ENCODE data around the gene RASSF3. TPM values are rescaled to one million over a fixed set of nuclear protein-coding genes. Genes with fewer than 3 reads are reported as not detected.

Gene RASSF3
- total and polyA plus RNA-seq, 2 experiments from 2014 or later = 20.6 to 39.6 TPM

DNA sequence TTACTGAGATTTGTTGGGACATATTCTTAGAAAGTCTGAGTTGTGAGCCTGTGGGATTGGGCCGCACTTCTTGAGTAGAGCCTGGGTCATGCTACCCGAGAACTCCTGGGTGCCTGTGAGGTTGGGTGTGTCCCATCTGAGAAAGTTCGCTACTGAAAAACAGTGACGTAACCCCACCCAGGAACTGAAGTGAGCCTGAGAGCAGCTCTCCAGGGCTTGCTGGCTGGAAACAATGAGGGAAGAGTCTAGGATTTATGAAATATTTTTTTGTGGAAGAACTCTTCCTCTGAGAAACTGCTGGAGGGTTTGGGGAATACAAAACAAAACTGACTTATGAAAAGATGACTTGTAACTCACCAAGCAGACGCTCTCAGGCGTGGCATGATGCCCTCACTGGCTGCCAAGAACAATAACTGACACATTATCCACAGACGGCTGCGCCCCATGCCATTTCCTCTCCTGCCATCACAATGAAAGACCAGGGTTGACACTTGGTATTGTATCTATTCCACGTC lies 69.2 kb downstream of the RASSF3 start:
- H3K27ac Mint-ChIP-seq = no peak overlapping the region
- Histone ChIP-seq H3K27ac (ENCODE audit: low read depth) (no peak overlapping the region), H3K9me2 (ENCODE audit: insufficient read depth) (no peaks in the 10 kb centered on the region), H3K79me2 (replicated peaks; ENCODE audit: insufficient read depth) (peaks cover 95% of the 10 kb centered on the region), H3K4me1 (ENCODE audit: insufficient read depth) (peaks cover 29% of the 10 kb centered on the region), H4K20me1 (replicated peaks; ENCODE audit: insufficient read depth) (peaks cover 16% of the 10 kb centered on the region; the same call in 1 of the 2 replicates), H3K4me2 (no peak overlapping the region), H3K4me3 (no peak overlapping the region), H2AFZ (no peak overlapping the region), H3K27me3 (ENCODE audit: insufficient read depth) (no peaks in the 10 kb centered on the region), H3F3A (replicated peaks; ENCODE audit: low read depth) (no peaks in the 10 kb centered on the region), H3K36me3 (ENCODE audit: insufficient read depth) (no peaks in the 10 kb centered on the region)
- no peaks in the 10 kb centered on the region for H3K9me3 Mint-ChIP-seq
- no peak for DNase-seq (ENCODE audit: low spot score)
- no peak overlapping the region for H3K4me3 Mint-ChIP-seq
- peaks cover 1% of the 10 kb centered on the region; the same call in 2 of the 3 replicates for H3K36me3 Mint-ChIP-seq (ENCODE audit: low read depth)
- TF ChIP-seq, protein P1, sequence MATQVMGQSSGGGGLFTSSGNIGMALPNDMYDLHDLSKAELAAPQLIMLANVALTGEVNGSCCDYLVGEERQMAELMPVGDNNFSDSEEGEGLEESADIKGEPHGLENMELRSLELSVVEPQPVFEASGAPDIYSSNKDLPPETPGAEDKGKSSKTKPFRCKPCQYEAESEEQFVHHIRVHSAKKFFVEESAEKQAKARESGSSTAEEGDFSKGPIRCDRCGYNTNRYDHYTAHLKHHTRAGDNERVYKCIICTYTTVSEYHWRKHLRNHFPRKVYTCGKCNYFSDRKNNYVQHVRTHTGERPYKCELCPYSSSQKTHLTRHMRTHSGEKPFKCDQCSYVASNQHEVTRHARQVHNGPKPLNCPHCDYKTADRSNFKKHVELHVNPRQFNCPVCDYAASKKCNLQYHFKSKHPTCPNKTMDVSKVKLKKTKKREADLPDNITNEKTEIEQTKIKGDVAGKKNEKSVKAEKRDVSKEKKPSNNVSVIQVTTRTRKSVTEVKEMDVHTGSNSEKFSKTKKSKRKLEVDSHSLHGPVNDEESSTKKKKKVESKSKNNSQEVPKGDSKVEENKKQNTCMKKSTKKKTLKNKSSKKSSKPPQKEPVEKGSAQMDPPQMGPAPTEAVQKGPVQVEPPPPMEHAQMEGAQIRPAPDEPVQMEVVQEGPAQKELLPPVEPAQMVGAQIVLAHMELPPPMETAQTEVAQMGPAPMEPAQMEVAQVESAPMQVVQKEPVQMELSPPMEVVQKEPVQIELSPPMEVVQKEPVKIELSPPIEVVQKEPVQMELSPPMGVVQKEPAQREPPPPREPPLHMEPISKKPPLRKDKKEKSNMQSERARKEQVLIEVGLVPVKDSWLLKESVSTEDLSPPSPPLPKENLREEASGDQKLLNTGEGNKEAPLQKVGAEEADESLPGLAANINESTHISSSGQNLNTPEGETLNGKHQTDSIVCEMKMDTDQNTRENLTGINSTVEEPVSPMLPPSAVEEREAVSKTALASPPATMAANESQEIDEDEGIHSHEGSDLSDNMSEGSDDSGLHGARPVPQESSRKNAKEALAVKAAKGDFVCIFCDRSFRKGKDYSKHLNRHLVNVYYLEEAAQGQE (IDR thresholded peaks at IDR 0.05; ENCODE audit: unreplicated experiment) = no peak
- H3K27me3 Mint-ChIP-seq (ENCODE audit: insufficient read depth, low read depth, poor library complexity) = peaks cover 2% of the 10 kb centered on the region
- no peak for ATAC-seq
- peaks cover 41% of the 10 kb centered on the region for H3K4me1 Mint-ChIP-seq

DNA sequence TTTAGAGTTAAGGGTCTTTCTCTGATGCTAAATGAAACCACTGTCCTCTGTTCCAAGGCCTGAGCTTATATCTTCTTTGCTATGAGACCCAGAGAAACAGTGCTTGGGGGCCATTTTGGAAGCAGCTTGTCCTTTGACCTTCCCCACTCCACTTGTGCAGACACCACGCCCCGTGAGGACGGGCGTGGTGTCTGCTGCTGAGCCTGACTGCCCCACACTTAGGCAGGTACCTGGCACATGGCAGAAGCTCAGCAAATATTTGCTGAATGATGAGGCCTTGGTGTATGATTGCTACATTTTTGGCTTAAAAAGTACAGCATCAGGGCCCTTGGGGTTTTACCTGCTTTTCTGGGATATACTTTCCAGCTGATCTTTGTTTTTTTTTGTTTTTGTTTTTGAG lies 69.9 kb downstream of the RASSF3 start:
- Mint-ChIP-seq H3K27me3 (ENCODE audit: insufficient read depth, low read depth, poor library complexity) (peaks cover 2% of the 10 kb centered on the region), H3K9me3 (no peaks in the 10 kb centered on the region), H3K4me1 (peaks cover 38% of the 10 kb centered on the region), H3K4me3 (no peak overlapping the region), H3K36me3 (ENCODE audit: low read depth) (peaks cover 3% of the 10 kb centered on the region; the same call in 2 of the 3 replicates), H3K27ac (no peak overlapping the region)
- Histone ChIP-seq H3K79me2 (replicated peaks; ENCODE audit: insufficient read depth) (peaks cover 89% of the 10 kb centered on the region), H3K27me3 (ENCODE audit: insufficient read depth) (no peaks in the 10 kb centered on the region), H3K36me3 (ENCODE audit: insufficient read depth) (no peaks in the 10 kb centered on the region), H3F3A (replicated peaks; ENCODE audit: low read depth) (no peaks in the 10 kb centered on the region), H3K27ac (ENCODE audit: low read depth) (no peak overlapping the region), H2AFZ (no peak overlapping the region), H3K4me2 (no peak overlapping the region), H4K20me1 (replicated peaks; ENCODE audit: insufficient read depth) (peaks cover 16% of the 10 kb centered on the region; the same call in 1 of the 2 replicates), H3K4me3 (no peak overlapping the region), H3K9me2 (ENCODE audit: insufficient read depth) (no peaks in the 10 kb centered on the region), H3K4me1 (ENCODE audit: insufficient read depth) (peaks cover 29% of the 10 kb centered on the region)
- DNase-seq (ENCODE audit: low spot score) = no peak
- ATAC-seq = no peak
- no peak for TF ChIP-seq EZH2 (IDR thresholded peaks at IDR 0.05; ENCODE audit: low read depth, unreplicated experiment)
- TF ChIP-seq, protein P2, sequence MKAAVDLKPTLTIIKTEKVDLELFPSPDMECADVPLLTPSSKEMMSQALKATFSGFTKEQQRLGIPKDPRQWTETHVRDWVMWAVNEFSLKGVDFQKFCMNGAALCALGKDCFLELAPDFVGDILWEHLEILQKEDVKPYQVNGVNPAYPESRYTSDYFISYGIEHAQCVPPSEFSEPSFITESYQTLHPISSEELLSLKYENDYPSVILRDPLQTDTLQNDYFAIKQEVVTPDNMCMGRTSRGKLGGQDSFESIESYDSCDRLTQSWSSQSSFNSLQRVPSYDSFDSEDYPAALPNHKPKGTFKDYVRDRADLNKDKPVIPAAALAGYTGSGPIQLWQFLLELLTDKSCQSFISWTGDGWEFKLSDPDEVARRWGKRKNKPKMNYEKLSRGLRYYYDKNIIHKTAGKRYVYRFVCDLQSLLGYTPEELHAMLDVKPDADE (IDR thresholded peaks at IDR 0.05) = no peak
